H9 (cell line): Measurements from ENCODE around the gene NBDY. TPM values are rescaled to one million over a fixed set of nuclear protein-coding genes. Genes with fewer than 3 reads are reported as not detected.

Source experiments
- DNase-seq: peaks from one replicate; pipeline ENCODE4 v3.0.0-alpha.2; 2017
- H2AFZ ChIP-seq: one replicate; pipeline ENCODE4 v1.6.1; 2013; ENCODE audit warnings: mild to moderate bottlenecking, low read length, control low read depth, moderate library complexity
- H2AK5ac ChIP-seq: 2 replicates; pipeline ENCODE4 v1.6.1; 2013; ENCODE audit warnings: low read length, control low read depth, mixed read lengths; ENCODE audit not compliant: insufficient read length
- H2BK120ac ChIP-seq: one replicate; pipeline ENCODE4 v1.6.1; 2013; ENCODE audit warnings: low read depth, mild to moderate bottlenecking, low read length, control low read depth, inconsistent platforms; ENCODE audit not compliant: poor library complexity, severe bottlenecking
- H2BK12ac ChIP-seq: 2 replicates; pipeline ENCODE4 v1.6.1; 2013; ENCODE audit warnings: low read length, control low read depth, mixed read lengths, low read depth; ENCODE audit not compliant: insufficient read length
- H2BK15ac ChIP-seq: 2 replicates; pipeline ENCODE4 v1.6.1; 2013; ENCODE audit warnings: low read depth, low read length, control low read depth
- H2BK20ac ChIP-seq: one replicate; pipeline ENCODE4 v1.6.1; 2013; ENCODE audit warnings: low read depth, mild to moderate bottlenecking, low read length, control low read depth, inconsistent platforms; ENCODE audit not compliant: poor library complexity, severe bottlenecking
- H2BK5ac ChIP-seq: 2 replicates; pipeline ENCODE4 v1.6.1; 2013; ENCODE audit warnings: low read length, control low read depth, mixed read lengths; ENCODE audit not compliant: insufficient read length
- H3K14ac ChIP-seq: 2 replicates; pipeline ENCODE4 v1.6.1; 2013; ENCODE audit warnings: low read length, control low read depth; ENCODE audit not compliant: insufficient read depth
- H3K18ac ChIP-seq: 2 replicates; pipeline ENCODE4 v1.6.1; 2013; ENCODE audit warnings: low read depth, mild to moderate bottlenecking, mixed read lengths, low read length, control low read depth; ENCODE audit not compliant: insufficient read length
- H3K23ac ChIP-seq: 2 replicates; pipeline ENCODE4 v1.6.1; 2013; ENCODE audit warnings: low read length, control low read depth, mixed read lengths, low read depth; ENCODE audit not compliant: insufficient read length
- H3K23me2 ChIP-seq: 2 replicates; pipeline ENCODE4 v1.6.1; 2013; ENCODE audit warnings: low read depth, mild to moderate bottlenecking, mixed read lengths, low read length, control low read depth; ENCODE audit not compliant: insufficient read length, poor library complexity, severe bottlenecking
- H3K27ac ChIP-seq: 2 replicates; pipeline ENCODE4 v1.5.1; 2013; ENCODE audit warnings: low read length, control low read depth, mixed read lengths, low read depth; ENCODE audit not compliant: insufficient read length
- H3K27me3 ChIP-seq: 2 replicates; pipeline ENCODE4 v1.6.1; 2013; ENCODE audit warnings: low read length, control low read depth, inconsistent platforms; ENCODE audit not compliant: insufficient read depth
- H3K4ac ChIP-seq: 2 replicates; pipeline ENCODE4 v1.6.1; 2013; ENCODE audit warnings: low read depth, mild to moderate bottlenecking, control low read depth, inconsistent platforms, low read length, moderate library complexity
- H3K4me1 ChIP-seq: 2 replicates; pipeline ENCODE4 v1.6.1; 2013; ENCODE audit warnings: low read length, control low read depth, inconsistent platforms; ENCODE audit not compliant: insufficient read depth
- H3K4me2 ChIP-seq: 2 replicates; pipeline ENCODE4 v1.6.1; 2013; ENCODE audit warnings: low read length, control low read depth, mixed read lengths; ENCODE audit not compliant: insufficient read length, insufficient read depth
- H3K56ac ChIP-seq: 2 replicates; pipeline ENCODE4 v1.6.1; 2013; ENCODE audit warnings: low read depth, mild to moderate bottlenecking, mixed read lengths, low read length, control low read depth; ENCODE audit not compliant: insufficient read length
- H3K79me1 ChIP-seq: 2 replicates; pipeline ENCODE4 v1.6.1; 2013; ENCODE audit warnings: low read depth, mild to moderate bottlenecking, moderate library complexity, low read length, control low read depth, inconsistent platforms; ENCODE audit not compliant: insufficient read depth, poor library complexity, severe bottlenecking
- H3K79me2 ChIP-seq: 2 replicates; pipeline ENCODE4 v1.6.1; 2013; ENCODE audit warnings: low read length, control low read depth, inconsistent platforms; ENCODE audit not compliant: insufficient read depth
- H3K9ac ChIP-seq: 2 replicates; pipeline ENCODE4 v1.6.1; 2013; ENCODE audit warnings: low read length, control low read depth, mixed read lengths; ENCODE audit not compliant: insufficient read length; ENCODE audit errors: extremely low read depth
- H3K9me3 ChIP-seq: one replicate; pipeline ENCODE4 v1.6.1; 2013; ENCODE audit warnings: low read depth, low read length, inconsistent platforms; ENCODE audit not compliant: control insufficient read depth
- H3T11ph ChIP-seq: one replicate; pipeline ENCODE4 v1.6.1; 2013; ENCODE audit warnings: mild to moderate bottlenecking, low read length, control low read depth, inconsistent platforms
- H4K20me1 ChIP-seq: one replicate; pipeline ENCODE4 v1.6.1; 2013; ENCODE audit not compliant: control insufficient read depth, insufficient read length, insufficient read depth
- H4K5ac ChIP-seq: 2 replicates; pipeline ENCODE4 v1.6.1; 2013; ENCODE audit warnings: low read depth, mild to moderate bottlenecking, mixed read lengths, low read length, control low read depth; ENCODE audit not compliant: insufficient read length
- H4K8ac ChIP-seq: replicated peaks from 2 replicates; pipeline ENCODE4 v1.6.1; 2013; ENCODE audit warnings: low read length, control low read depth, mixed read lengths, low read depth; ENCODE audit not compliant: insufficient read length
- H4K91ac ChIP-seq: 2 replicates; pipeline ENCODE4 v1.6.1; 2013; ENCODE audit warnings: low read depth, mild to moderate bottlenecking, moderate library complexity, mixed read lengths, low read length, control low read depth; ENCODE audit not compliant: insufficient read length
- H3K27ac Mint-ChIP-seq, 3 experiments: 2 replicates in 2 of 3; 3 replicates in 1 of 3; pipeline ENCODE4 v1.8.0; 2020 to 2021; ENCODE audit warnings: mixed read lengths in 3 of 3, mild to moderate bottlenecking in 1 of 3, moderate library complexity in 1 of 3
- H3K27me3 Mint-ChIP-seq: 2 replicates; pipeline ENCODE4 v1.8.0; 2021; ENCODE audit warnings: low read depth, mild to moderate bottlenecking, moderate library complexity, mixed read lengths
- H3K36me3 Mint-ChIP-seq, 3 experiments: 2 replicates in 2 of 3; 3 replicates in 1 of 3; pipeline ENCODE4 v1.8.0; 2020 to 2021; ENCODE audit warnings: low read depth in 3 of 3, mixed read lengths in 3 of 3; ENCODE audit not compliant: insufficient read depth in 1 of 3
- H3K4me1 Mint-ChIP-seq, 2 experiments: 2 replicates each; pipeline ENCODE4 v1.8.0; 2020; ENCODE audit warnings: mixed read lengths in 2 of 2
- H3K4me3 Mint-ChIP-seq, 2 experiments: 2 replicates in 1 of 2; 3 replicates in 1 of 2; pipeline ENCODE4 v1.8.0; 2020 to 2021; ENCODE audit warnings: mild to moderate bottlenecking in 2 of 2, mixed read lengths in 2 of 2, moderate library complexity in 1 of 2
- H3K9me3 Mint-ChIP-seq, 2 experiments: 2 replicates in 1 of 2; 3 replicates in 1 of 2; pipeline ENCODE4 v1.8.0; 2020; ENCODE audit warnings: mild to moderate bottlenecking in 2 of 2, mixed read lengths in 2 of 2, moderate library complexity in 1 of 2
- CTCF ChIP-seq: fragments of 200-600 bp; sonication (generic); conservative IDR thresholded peaks from 3 replicates; pipeline ENCODE4 v1.8.0; 2021; ENCODE audit warnings: antibody characterized with exemption, mild to moderate bottlenecking
- WGBS: extraction: QIAGEN DNeasy Blood & Tissue Kit; methylation state at CpG from one replicate; pipeline ENCODE4 v1.1.7; 2013; ENCODE audit warnings: missing lambda C conversion rate, low lambda C conversion rate, mixed read lengths; ENCODE audit not compliant: insufficient read length; ENCODE audit errors: extremely low coverage; 5-methylcytosine and 5-hydroxymethylcytosine counted together
- total RNA-seq: library from RNA; stranded (reverse); gene quantifications from 2 replicates; pipeline ENCODE4 v1.2.1, GENCODE V29; 2021

Gene NBDY
- total RNA-seq, 1 experiment from 2014 or later: 62.5 TPM

DNA sequence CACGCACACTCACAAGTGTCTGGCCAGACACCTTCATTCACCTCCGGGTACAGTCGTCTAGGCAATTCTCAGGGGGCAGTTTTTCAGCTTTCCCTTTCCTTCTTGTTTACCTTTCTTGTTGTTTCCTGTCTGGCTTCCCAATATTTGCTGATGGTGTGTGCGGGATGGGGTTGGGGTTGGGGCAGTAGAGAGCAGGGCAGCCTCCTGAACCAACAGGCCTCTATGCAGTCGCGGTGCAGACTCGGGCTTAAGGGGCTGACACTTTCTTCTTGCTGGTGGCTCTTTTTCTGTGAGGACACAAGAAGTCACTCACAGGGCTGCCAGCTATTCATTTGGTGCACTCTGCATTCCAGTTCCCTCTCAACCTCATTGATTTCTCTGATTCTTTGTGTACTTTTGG lies 56.4 kb downstream of the NBDY start:
- no peaks in the 10 kb centered on the region for H3K27me3 ChIP-seq
- no peak overlapping the region for H3K56ac ChIP-seq
- no peak overlapping the region; a peak in 1 of 7 replicates for H3K27ac Mint-ChIP-seq
- no peaks in the 10 kb centered on the region for H3K23me2 ChIP-seq
- no peak overlapping the region for H2BK120ac ChIP-seq
- DNase-seq: no peak
- peaks cover 3% of the 10 kb centered on the region; the same call in 1 of the 2 replicates for H3K27me3 Mint-ChIP-seq
- no peak overlapping the region for H4K91ac ChIP-seq
- H3K14ac ChIP-seq: no peak overlapping the region
- H4K5ac ChIP-seq: no peak overlapping the region
- no peak overlapping the region for H2BK12ac ChIP-seq
- H2AFZ ChIP-seq: no peak overlapping the region
- no peaks in the 10 kb centered on the region for H3K9me3 ChIP-seq
- no peak overlapping the region for H2BK5ac ChIP-seq
- H3K4me3 Mint-ChIP-seq: no peak overlapping the region
- H2AK5ac ChIP-seq: no peak overlapping the region
- no peak overlapping the region for H3K27ac ChIP-seq
- H2BK20ac ChIP-seq: no peak overlapping the region
- no peak overlapping the region for H3K9ac ChIP-seq
- H2BK15ac ChIP-seq: no peak overlapping the region
- no peak overlapping the region for H3K18ac ChIP-seq
- H3K4me1 Mint-ChIP-seq: peaks cover under 1 to 5% of the 10 kb centered on the region in 2 experiments; a peak in 3 of 4 replicates
- H3K23ac ChIP-seq: no peak overlapping the region
- WGBS: no CpG with 5 or more reads among the region's 7 CpGs
- H3K79me1 ChIP-seq: no peaks in the 10 kb centered on the region
- H3K79me2 ChIP-seq: no peaks in the 10 kb centered on the region
- H3K9me3 Mint-ChIP-seq: peaks cover 68 to 84% of the 10 kb centered on the region in 2 experiments
- no peak overlapping the region for H3T11ph ChIP-seq
- H3K4me1 ChIP-seq: no peaks in the 10 kb centered on the region
- no peak for TF ChIP-seq CTCF
- H3K36me3 Mint-ChIP-seq: peaks cover 22 to 60% (median 51%) of the 10 kb centered on the region in 3 experiments
- no peaks in the 10 kb centered on the region for H4K20me1 ChIP-seq
- H3K4ac ChIP-seq: no peak overlapping the region
- H3K4me2 ChIP-seq: no peak overlapping the region
- no peak overlapping the region for H4K8ac ChIP-seq
